Epithelial cell of prostate (primary cell): ENCODE data around the gene NPAS3.
A peak's percentile ranks its signal among the peaks of the same experiment; 100 is the strongest.

Source experiments
- DNase-seq: peaks from one replicate; pipeline ENCODE4 v3.0.0-alpha.2; 2011; ENCODE audit warnings: low read depth, low spot score
- H3K27ac ChIP-seq: fragments of 450-650 bp; 2 replicates; pipeline ENCODE4 v1.5.1; 2017; ENCODE audit warnings: mild to moderate bottlenecking

NPAS3 gene

DNA sequence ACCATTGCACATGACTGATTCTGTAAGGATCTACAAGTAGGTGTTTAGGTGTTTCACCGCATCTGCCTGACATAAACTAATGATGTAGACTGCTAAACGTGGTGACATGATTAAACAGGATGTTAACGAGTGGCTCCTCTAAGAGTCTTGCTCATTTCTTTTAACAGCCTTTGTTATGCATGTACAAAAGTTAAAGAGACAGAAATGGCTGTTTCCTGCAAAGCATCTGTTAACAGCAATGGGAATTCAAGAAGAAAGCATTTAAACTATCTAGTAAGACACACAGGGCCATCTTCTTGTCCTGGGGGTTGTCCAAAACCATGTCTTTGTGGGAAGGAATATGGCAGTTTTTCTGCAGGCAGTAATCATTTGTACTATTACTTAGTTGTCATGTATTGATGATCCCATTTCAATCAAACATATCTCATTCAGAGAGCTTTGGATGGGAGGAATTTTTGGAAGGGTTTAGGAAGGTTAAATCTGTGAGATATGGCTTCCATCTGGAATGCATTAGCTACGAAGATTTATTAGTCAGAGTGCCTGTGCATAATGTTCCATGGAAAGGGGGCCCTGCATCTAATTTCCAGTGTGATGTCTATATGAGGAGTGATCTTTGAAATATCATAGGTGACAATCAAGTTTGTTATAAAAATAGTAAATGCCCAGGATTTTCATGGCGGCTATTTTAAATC is 517.1 kb downstream of the NPAS3 start:
- no peak overlapping the region for H3K27ac ChIP-seq
- no peak for DNase-seq

DNA sequence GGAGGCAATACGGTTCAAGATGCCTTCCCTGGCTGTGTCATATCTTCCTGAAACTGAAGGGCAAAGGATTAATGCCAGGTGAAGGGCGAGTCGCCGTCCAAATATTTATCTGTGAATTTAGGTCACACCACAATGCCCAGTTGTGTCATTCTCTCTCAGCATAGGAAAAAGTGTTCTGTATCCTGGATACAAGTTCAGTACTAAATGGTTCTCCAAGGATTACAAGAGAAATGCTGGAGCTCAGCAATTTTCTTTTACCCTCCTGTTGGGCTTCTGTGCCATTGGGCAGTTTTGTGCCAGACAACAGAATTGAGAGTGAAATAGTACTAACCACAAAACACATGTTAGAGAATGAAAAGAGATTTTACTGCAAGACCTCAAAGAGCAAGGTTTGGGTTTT is 518.3 kb downstream of the NPAS3 start:
- no peak for DNase-seq
- H3K27ac ChIP-seq: no peak overlapping the region

- no peak overlapping the region for H3K27ac ChIP-seq
- DNase-seq: peak; percentile 40
These were observed 518.9 kb downstream of the NPAS3 start for GRCh38 chr14:33457617-33458016.

- DNase-seq: no peak
- H3K27ac ChIP-seq: no peak overlapping the region
These were observed 521.5 kb downstream of the NPAS3 start for GRCh38 chr14:33460164-33460563.

GRCh38 chr14:33461036-33461435 is 522.4 kb downstream of the NPAS3 start:
- H3K27ac ChIP-seq: no peak overlapping the region
- no peak for DNase-seq

DNA sequence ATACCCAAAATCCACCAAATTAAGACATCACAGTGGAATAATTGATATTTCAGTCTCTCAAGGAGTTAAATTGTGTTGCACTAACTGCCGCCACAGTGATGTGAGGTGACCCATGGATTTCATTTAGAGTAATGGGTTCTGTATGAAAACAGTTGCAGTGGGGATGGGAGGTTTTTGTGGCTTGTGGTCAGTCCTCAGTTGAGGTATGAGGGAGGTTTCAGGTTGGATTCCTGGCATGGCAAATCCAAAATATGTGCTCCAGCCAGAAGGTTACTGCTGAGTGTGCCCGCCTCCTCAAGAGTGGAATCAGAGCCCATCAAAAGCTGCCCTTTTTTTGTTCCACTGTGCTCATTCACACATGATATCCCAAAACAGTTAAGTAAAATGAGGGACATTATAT is 525.1 kb downstream of the NPAS3 start:
- no peak overlapping the region for H3K27ac ChIP-seq
- DNase-seq: no peak

DNA sequence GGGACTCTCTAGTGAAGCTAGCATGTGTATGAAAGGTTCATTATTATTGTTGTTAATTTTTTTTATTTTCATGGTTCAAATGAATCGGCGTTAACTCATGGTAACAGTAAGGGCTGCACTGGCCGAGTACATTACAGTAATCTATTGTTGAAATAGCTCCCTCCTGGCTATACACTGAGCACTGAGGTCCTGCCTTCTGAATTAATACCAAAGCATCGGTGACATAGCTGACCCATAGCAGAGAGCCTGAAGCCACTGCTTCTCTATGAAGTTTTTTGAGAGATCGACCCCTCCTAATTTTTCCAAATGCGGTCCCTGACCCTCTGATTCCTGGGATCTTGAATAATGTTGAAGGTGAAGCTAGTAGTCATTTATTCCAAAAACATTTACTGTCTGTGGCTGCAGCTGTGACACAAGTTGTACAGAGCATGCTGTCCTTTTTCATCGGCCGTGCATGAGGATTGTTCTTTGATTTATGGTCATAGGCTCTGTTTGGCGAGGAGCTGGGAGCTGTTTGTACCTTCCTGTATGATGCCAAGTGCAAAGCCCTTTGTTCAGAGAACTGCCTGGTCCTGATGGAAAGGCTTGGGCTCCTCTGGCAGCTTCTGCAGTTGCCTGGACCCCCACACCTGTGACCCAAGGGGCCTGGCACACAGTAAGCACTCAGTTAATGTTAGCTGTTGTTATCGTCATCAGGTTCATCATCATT is 525.7 kb downstream of the NPAS3 start:
- no peak overlapping the region for H3K27ac ChIP-seq
- no peak for DNase-seq

GRCh38 chr14:33465846-33466700 is 527.4 kb downstream of the NPAS3 start:
- DNase-seq: peak; percentile 64

DNA sequence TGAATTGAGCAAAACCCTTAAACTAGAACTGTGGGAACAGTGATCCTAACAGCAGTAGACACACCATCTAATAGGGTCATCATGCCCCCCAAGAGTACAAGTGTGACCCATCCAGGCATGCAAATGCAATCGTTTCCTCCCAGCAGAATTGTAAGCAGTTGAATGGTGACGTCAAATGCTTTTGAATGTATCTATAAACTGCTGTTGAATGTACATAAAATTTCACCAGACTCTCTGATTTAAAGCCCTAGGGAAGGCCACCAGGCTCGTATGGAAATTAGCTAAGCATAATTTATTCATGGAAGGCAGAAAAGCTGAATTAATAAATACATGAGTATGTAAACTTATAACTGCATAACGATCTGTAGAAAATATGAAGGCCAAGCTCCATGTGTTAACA is 529.3 kb downstream of the NPAS3 start:
- no peak for DNase-seq
- H3K27ac ChIP-seq: no peak overlapping the region

More at GRCh38 chr14:33465846-33466700, 527.4 kb downstream of the NPAS3 start:
- peak overlapping the region; percentile 23 for H3K27ac ChIP-seq

- DNase-seq: no peak
- H3K27ac ChIP-seq: no peak overlapping the region
These were observed 531.2 kb downstream of the NPAS3 start for GRCh38 chr14:33469898-33470297.

- no peak overlapping the region for H3K27ac ChIP-seq
- no peak for DNase-seq
These were observed 533.1 kb downstream of the NPAS3 start for GRCh38 chr14:33471776-33472175.

DNA sequence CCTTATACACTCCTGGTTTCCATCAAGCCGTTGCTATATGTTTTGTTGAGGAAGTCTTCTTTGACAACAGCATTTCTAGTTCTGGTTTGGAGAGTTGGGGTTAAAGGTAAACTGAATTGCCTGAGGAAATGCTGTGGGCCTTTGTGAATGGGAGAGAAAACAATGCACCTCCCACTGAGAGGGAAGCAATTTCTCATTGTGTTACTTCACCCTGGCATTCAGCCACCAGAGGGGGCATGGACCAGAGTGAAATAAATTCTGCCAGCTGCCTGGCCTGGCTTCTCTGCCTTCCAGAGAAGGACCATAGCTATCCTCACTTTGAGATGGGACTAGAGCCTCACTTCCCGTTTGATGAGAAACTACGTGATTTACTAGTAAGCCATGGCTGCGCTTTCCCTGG is 536.9 kb downstream of the NPAS3 start:
- no peak overlapping the region for H3K27ac ChIP-seq
- no peak for DNase-seq

DNA sequence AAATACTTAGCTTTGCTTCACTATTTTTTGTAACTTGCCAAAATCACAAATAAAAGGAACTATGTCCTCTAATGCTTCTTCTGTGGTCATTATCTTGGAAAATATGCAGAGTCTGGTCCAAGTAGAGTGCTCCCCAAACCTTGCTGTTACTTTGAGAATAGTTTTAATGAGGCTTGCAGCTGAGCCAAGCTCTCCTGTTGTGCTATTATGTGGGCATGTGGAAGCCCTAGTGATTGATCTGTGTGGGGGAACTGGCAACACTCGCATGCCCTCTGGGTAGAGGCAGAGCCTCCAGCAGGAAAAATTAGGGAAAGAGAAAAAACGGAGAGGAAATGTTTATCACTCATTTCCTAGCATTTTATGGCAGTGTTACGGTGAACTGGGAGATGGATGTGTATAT is 539.1 kb downstream of the NPAS3 start:
- H3K27ac ChIP-seq: no peak overlapping the region
- DNase-seq: no peak

DNA sequence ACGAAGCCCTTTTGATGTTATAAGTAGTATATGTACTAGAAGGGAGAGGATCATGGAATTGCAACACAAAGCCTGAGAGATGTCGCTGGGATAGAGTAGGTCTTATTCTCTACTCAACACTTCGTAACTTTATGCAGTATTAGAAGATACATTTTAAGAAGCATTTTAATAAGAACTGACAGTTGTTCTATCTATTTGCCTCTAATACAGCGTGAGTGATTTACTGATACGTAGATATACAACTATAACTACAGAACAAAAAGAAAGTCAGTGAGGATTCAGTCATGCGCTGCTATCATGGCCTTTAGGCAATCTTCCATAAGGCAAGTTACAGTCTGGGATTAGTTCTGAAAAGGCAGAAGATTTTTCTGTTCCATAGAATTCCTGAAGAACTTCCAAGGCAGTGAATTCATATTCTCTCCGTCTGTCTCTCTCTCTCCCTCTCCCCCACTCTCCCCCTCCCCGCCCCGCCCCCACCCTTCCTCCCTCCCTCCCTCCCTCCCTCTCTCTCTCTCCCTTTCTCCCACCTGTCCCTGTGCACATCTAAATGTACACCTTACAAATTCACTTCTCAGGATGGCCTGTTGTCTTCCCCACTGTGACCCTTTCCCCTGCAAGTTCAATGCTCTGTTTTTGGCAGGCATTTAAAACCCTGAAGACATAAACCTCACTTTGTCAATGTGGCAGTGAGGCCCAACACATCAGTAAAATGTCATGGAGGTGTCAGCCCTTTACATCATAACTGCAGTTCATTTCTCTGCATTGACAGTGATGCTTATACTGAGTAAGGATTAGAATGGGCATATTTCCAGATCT is 541.6 kb downstream of the NPAS3 start:
- no peak for DNase-seq
- no peak overlapping the region for H3K27ac ChIP-seq

GRCh38 chr14:33480887-33481184 is 542.2 kb downstream of the NPAS3 start:
- H3K27ac ChIP-seq: no peak overlapping the region
- no peak for DNase-seq

DNA sequence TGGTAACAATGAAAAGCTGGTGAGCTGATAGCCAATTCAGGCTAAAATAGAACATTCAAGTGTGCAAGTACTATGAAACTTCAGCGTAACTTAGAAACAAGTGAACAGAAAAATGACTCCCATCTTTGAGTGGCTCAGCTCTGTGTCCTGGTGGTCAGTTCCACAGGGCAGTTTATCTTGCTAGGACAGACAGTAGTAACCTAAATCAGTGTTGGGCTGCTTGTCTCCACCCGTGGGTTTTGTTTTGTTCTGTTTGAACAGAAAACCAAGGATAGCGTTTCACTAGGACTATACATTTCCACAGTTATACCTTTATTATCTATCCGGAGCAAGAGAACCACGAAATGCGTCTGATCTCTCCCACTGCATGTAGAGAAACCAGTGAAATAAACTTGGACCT is 544.4 kb downstream of the NPAS3 start:
- no peak overlapping the region for H3K27ac ChIP-seq
- no peak for DNase-seq

DNA sequence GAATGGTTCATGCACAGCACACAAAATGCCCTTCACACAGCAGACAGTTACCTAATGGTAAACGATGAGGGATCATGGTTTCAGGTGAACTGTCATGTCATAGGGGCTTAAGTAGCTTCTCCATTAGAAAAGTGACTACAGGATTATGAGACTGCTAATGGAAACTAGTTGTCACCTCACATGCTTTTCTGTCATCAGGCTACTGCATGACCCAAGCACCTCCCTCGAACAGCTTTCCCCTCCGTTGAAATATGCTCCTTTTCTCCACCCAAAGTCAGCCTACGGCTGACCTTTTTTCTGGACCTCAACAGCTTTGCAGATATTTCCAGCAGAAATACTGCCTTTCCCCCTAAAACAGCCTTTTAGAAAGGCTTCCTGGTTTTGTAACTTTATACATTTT is 544.9 kb downstream of the NPAS3 start:
- no peak overlapping the region for H3K27ac ChIP-seq
- no peak for DNase-seq

GRCh38 chr14:33484264-33484663 is 545.6 kb downstream of the NPAS3 start:
- H3K27ac ChIP-seq: no peak overlapping the region
- DNase-seq: no peak

GRCh38 chr14:33486332-33486890 is 547.7 kb downstream of the NPAS3 start:
- DNase-seq: no peak
- H3K27ac ChIP-seq: no peak overlapping the region

DNA sequence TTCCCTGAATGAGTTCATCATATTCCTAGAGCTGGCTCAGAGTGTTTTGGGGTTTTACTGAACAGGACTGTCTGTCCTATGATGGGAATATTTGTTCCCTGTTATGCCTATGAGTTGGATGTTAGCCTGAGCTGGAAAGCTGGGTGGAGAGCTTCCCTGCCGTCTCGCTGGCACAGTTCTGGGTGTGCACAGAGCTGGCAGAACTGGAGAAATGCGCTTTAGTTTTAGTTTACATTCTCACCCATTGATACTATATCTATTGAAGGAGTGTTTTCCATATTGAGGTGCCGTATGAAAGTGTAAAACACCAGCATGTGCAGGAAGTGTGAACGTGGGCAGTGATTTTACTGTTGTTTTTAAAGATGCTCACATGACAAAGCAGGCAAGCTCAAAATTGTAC is 549.9 kb downstream of the NPAS3 start:
- DNase-seq: no peak
- no peak overlapping the region for H3K27ac ChIP-seq
